Gastrocnemius medialis (tissue), 4 donors: Measurements from ENCODE around the gene VTI1A. TPM values are rescaled to one million over a fixed set of nuclear protein-coding genes. Genes with fewer than 3 reads are reported as not detected.

Source experiments
- ATAC-seq, 2 donors: fragments of 150-250 bp; one replicate each; pipeline ENCODE4 v1.9.1; 2016
- DNase-seq, 2 donors: peaks; one replicate each; pipeline ENCODE4 v3.0.0-alpha.2; 2019
- H3K27ac ChIP-seq, 4 donors: fragments of 200-600 bp; sonication (generic); 1 replicate in 1 of 4; 2 replicates in 3 of 4; pipeline ENCODE4 v1.5.1; 2016 to 2018; ENCODE audit warnings: mild to moderate bottlenecking in 2 of 4, moderate library complexity in 1 of 4
- H3K27me3 ChIP-seq, 3 donors: fragments of 200-600 bp; sonication (generic) in 2 of 3; 1 replicate in 1 of 3; 2 replicates in 2 of 3; pipeline versions ENCODE4 v1.5.1 to v1.6.0; 2016 to 2019; ENCODE audit warnings: mild to moderate bottlenecking in 1 of 3, moderate library complexity in 1 of 3
- H3K36me3 ChIP-seq, 2 donors: fragments of 200-600 bp; sonication (generic) in 1 of 2; one replicate each; pipeline ENCODE4 v1.5.1; 2017 to 2018
- H3K4me1 ChIP-seq, 2 donors: fragments of 200-600 bp; sonication (generic) in 1 of 2; one replicate each; pipeline ENCODE4 v1.5.1; 2016 to 2017; ENCODE audit warnings: mild to moderate bottlenecking in 2 of 2
- H3K4me3 ChIP-seq, 4 donors: fragments of 200-600 bp; sonication (generic) in 3 of 4; 1 replicate in 1 of 4; 2 replicates in 3 of 4; pipeline ENCODE4 v1.5.1; 2016 to 2019; ENCODE audit warnings: mild to moderate bottlenecking in 2 of 4
- H3K9me3 ChIP-seq, 3 donors: fragments of 200-600 bp; sonication (generic) in 2 of 3; 1 replicate in 1 of 3; 2 replicates in 2 of 3; pipeline ENCODE4 v1.5.1; 2016 to 2019
- POLR2A ChIP-seq, 2 donors: fragments of 450-650 bp; IDR thresholded peaks; one replicate each; pipeline ENCODE4 v1.6.1; 2017; ENCODE audit warnings: antibody characterized with exemption in 2 of 2, mild to moderate bottlenecking in 2 of 2, moderate library complexity in 2 of 2
- in situ Hi-C, 4 donors: fragments of 200-750 bp; cut with MboI; loops; one replicate each; pipeline versions ENCODE4 v1.15.0 to v1.8.0; 2017; ENCODE audit warnings: low sequenced_read_pairs in 4 of 4
- intact Hi-C: fragments of 100-400 bp; cut with DNase I; formaldehyde crosslinking; loops from one replicate; pipeline ENCODE4 v1.15.1; 2023; ENCODE audit warnings: low total_unique reads
- total RNA-seq, 4 donors: library from RNA; depleted of rRNA; stranded (reverse); fragments of >200 nt; gene quantifications; one replicate each; pipeline versions ENCODE4 v1.1.0 to v1.2.3, GENCODE V29; 2016
- TF ChIP-seq, protein P1 (sequence below), 5 experiments: fragments of 450-650 bp in 3 of 5; fragments of 200-600 bp in 2 of 5; sonication (generic) in 2 of 5; IDR thresholded peaks in 4 of 5; conservative IDR thresholded peaks in 1 of 5; 1 replicate in 4 of 5; 2 replicates in 1 of 5; pipeline ENCODE4 v1.5.1; 2016 to 2019; ENCODE audit warnings: antibody characterized with exemption in 5 of 5, mild to moderate bottlenecking in 3 of 5, moderate library complexity in 3 of 5

Gene VTI1A
- total RNA-seq, 4 donors from 2014 or later: 26.5 to 51.2 (median 30.6) TPM

DNA sequence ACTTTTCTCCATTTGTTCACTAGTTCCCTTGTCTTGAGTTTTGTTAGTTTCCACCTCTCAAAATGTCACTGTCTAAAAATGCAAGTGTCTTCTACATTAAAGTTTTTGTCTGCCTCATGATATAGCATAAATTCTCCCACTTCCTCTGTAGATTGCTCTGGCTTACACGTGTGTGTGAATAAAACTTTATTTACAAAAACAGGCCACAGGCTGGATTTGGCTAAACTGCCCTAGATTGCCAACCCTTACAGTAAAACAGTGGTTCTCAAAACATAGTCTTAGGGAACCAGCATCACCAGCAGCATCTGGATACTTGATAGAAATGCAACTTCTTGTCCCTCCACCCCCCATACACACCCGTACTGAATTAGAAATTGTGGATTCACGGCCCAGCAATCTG, 207.8 kb downstream of the VTI1A start:
- ATAC-seq: no peak

DNA sequence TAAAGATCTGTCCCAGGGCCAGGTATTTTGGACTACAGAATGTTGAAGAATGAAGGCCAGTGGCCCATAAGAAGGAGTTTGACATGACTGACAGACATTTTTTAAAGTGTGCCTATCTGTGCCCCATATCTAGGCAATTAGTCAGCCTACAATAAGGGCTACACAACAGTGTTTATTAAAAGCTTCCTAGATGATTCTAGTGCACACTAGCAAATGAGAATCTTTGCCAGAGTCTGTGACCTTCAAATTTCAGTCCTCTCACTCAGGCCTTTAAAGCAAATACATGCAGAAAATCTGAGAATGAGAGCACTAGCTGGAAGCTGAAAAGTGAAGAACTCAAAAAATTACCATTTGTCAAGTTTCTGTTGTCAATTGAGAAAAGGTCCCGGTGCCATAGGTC, 208.7 kb downstream of the VTI1A start:
- no peaks in the 10 kb centered on the region for H3K4me1 ChIP-seq
- ATAC-seq: no peak

More for the DNA sequence above, 207.8 kb downstream of the VTI1A start:
- Histone ChIP-seq H3K4me1 (no peaks in the 10 kb centered on the region), H3K27me3 (no peaks in the 10 kb centered on the region), H3K9me3 (no peaks in the 10 kb centered on the region), H3K27ac (no peak overlapping the region), H3K4me3 (no peak overlapping the region), H3K36me3 (no peaks in the 10 kb centered on the region)
- TF ChIP-seq POLR2A (IDR thresholded peaks at IDR 0.05): no peak
- TF ChIP-seq, protein P1, sequence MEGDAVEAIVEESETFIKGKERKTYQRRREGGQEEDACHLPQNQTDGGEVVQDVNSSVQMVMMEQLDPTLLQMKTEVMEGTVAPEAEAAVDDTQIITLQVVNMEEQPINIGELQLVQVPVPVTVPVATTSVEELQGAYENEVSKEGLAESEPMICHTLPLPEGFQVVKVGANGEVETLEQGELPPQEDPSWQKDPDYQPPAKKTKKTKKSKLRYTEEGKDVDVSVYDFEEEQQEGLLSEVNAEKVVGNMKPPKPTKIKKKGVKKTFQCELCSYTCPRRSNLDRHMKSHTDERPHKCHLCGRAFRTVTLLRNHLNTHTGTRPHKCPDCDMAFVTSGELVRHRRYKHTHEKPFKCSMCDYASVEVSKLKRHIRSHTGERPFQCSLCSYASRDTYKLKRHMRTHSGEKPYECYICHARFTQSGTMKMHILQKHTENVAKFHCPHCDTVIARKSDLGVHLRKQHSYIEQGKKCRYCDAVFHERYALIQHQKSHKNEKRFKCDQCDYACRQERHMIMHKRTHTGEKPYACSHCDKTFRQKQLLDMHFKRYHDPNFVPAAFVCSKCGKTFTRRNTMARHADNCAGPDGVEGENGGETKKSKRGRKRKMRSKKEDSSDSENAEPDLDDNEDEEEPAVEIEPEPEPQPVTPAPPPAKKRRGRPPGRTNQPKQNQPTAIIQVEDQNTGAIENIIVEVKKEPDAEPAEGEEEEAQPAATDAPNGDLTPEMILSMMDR (IDR thresholded peaks at IDR 0.05 in 4 of 5, conservative IDR thresholded peaks at IDR 0.05 in 1 of 5): no peak
- in situ Hi-C loops (no loop called here), intact Hi-C loops (no loop called here)
- DNase-seq: no peak

DNA sequence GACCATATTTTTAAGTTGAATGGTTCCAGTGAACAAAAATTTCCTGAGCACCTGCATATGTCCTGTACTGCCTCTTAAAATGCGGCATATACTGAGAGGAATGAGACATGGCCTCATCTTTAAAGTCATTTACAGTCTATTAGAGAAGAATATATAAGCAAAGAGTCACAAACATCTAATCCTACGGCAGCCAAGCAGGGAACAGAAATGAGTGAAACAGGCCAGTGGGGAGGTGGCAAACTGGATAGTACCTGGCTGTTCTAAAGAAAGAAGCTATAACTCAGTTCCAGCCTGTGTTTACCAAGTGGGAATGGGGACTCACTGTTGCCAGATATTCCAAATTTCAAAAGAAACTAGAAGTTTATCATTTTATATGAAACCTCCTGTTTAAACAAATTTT, 211.4 kb downstream of the VTI1A start:
- intact Hi-C loops: no loop called here

More for the DNA sequence above, 208.7 kb downstream of the VTI1A start:
- in situ Hi-C loops (no loop called here), intact Hi-C loops (no loop called here)
- H3K4me3 ChIP-seq: no peak overlapping the region
- H3K9me3 ChIP-seq: no peaks in the 10 kb centered on the region
- no peak for DNase-seq
- H3K27ac ChIP-seq: no peak overlapping the region
- no peaks in the 10 kb centered on the region for H3K27me3 ChIP-seq
- H3K36me3 ChIP-seq: no peaks in the 10 kb centered on the region
- TF ChIP-seq, protein P1 (IDR thresholded peaks at IDR 0.05 in 4 of 5, conservative IDR thresholded peaks at IDR 0.05 in 1 of 5): no peak
- no peak for TF ChIP-seq POLR2A (IDR thresholded peaks at IDR 0.05)

DNA sequence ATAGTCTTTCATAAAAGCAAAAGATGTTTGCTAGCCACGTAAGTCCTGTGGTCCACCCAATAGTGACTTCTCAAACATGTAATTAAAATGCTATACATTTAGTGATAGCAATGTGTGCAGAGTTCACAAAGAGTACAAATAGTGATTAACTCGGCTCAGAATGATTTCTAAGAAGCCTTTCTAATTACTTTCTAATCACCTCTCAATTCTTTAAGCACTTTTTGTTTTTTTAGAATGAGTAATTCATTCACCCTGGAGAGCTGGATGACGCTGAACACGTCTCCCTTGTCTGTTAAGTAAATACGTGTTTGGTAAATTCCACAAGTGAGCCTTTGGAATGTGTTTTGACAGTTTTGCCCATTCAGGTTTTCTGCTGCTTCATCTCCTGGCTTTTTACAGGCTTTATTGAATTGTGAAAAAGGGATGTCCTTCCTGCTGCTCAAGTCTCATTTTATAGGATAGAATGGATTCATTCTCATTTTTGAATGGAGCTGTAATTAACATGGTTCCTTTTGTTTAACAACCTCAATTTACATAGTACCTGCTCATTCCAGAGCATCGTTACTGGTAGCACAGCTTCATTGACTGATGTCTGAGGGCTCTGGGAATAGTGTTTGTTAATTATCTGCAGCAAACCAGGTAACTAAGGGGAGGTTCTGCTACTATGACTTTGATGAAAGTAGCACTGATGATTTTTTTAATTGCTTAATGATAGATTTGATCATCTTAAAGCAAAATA, 212.1 kb downstream of the VTI1A start:
- in situ Hi-C loops: no loop called here
- Histone ChIP-seq H3K4me3 (no peak overlapping the region), H3K9me3 (no peaks in the 10 kb centered on the region), H3K27ac (no peak overlapping the region), H3K27me3 (no peaks in the 10 kb centered on the region), H3K36me3 (no peaks in the 10 kb centered on the region), H3K4me1 (no peaks in the 10 kb centered on the region)
- intact Hi-C loops: no loop called here
- ATAC-seq (no peak), DNase-seq (no peak)
- no peak for TF ChIP-seq POLR2A (IDR thresholded peaks at IDR 0.05)
- TF ChIP-seq, protein P1 (IDR thresholded peaks at IDR 0.05 in 4 of 5, conservative IDR thresholded peaks at IDR 0.05 in 1 of 5): no peak

More for the DNA sequence above, 211.4 kb downstream of the VTI1A start:
- DNase-seq: no peak
- no peak for TF ChIP-seq POLR2A (IDR thresholded peaks at IDR 0.05)
- TF ChIP-seq, protein P1 (IDR thresholded peaks at IDR 0.05 in 4 of 5, conservative IDR thresholded peaks at IDR 0.05 in 1 of 5): no peak
- H3K27ac ChIP-seq: no peak overlapping the region
- no peaks in the 10 kb centered on the region for H3K36me3 ChIP-seq
- no peak overlapping the region for H3K4me3 ChIP-seq
- in situ Hi-C loops: no loop called here
- H3K9me3 ChIP-seq: no peaks in the 10 kb centered on the region
- no peaks in the 10 kb centered on the region for H3K27me3 ChIP-seq
- ATAC-seq: no peak
- H3K4me1 ChIP-seq: no peaks in the 10 kb centered on the region
